Astrocyte of the cerebellum (primary cell): ENCODE measurements around the gene TIAM1.
A peak's percentile ranks its signal among the peaks of the same experiment; 100 is the strongest.

ENCODE experiments used
- DNase-seq: peaks from one replicate; pipeline ENCODE4 v3.0.0-alpha.2; 2011; ENCODE audit warnings: low read depth
- H3K4me3 ChIP-seq: 2 replicates; pipeline ENCODE4 v1.5.1; 2011; ENCODE audit warnings: mild to moderate bottlenecking, low read depth, low read length, moderate library complexity
- in situ Hi-C: cut with HindIII; loops from 2 replicates; pipeline ENCODE4 v1.10.0; 2017; ENCODE audit warnings: low sequenced_read_pairs
- TF ChIP-seq, protein P1 (sequence below): IDR thresholded peaks from 2 replicates; pipeline ENCODE4 v1.5.1; 2012; ENCODE audit warnings: low read length, low read depth, moderate library complexity, mild to moderate bottlenecking; ENCODE audit errors: missing control alignments

Gene TIAM1

DNA sequence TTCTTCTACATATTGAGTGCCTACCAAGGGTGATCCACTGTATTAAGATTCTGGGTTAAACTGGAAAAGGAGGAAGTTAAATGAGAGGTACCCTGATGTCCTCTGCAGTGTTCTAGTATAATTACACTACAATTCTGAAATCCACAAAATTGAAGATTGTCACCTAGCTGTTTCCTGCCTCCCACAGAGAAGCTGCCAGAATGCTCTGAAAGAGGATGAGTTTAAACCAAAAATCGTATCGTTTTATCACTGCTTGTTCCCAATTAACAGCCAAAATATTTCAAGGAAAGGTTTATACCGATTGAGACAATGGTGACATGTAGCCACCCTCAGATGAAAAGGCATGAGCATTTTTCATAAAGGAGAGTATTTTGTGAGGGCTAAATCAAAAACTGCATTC, 28.0 kb downstream of the TIAM1 start:
- H3K4me3 ChIP-seq = no peak overlapping the region
- DNase-seq = no peak
- TF ChIP-seq, protein P1, sequence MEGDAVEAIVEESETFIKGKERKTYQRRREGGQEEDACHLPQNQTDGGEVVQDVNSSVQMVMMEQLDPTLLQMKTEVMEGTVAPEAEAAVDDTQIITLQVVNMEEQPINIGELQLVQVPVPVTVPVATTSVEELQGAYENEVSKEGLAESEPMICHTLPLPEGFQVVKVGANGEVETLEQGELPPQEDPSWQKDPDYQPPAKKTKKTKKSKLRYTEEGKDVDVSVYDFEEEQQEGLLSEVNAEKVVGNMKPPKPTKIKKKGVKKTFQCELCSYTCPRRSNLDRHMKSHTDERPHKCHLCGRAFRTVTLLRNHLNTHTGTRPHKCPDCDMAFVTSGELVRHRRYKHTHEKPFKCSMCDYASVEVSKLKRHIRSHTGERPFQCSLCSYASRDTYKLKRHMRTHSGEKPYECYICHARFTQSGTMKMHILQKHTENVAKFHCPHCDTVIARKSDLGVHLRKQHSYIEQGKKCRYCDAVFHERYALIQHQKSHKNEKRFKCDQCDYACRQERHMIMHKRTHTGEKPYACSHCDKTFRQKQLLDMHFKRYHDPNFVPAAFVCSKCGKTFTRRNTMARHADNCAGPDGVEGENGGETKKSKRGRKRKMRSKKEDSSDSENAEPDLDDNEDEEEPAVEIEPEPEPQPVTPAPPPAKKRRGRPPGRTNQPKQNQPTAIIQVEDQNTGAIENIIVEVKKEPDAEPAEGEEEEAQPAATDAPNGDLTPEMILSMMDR = no peak
- in situ Hi-C loops = no loop called here

DNA sequence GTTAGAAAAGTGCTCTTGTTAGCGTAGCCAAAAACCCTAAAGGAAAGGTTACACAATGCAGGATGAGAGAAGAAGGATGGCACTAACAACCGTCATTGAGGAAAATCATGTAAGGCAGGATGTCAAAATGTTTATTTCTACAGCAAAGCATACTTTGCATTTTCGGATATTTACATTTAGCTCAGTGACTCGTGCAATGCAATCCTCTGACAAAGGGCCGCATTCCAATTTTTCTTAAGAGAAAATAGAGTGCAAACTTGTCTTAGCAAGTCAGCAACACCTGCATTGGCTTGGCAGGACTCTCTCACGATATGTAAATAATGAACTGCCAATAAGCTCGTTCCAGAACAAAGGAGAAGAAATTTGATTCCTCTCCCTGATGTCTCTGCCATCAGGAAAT, 33.3 kb downstream of the TIAM1 start:
- H3K4me3 ChIP-seq = no peak overlapping the region
- no peak for DNase-seq
- TF ChIP-seq, protein P1 = no peak
- in situ Hi-C loops = no loop called here

DNA sequence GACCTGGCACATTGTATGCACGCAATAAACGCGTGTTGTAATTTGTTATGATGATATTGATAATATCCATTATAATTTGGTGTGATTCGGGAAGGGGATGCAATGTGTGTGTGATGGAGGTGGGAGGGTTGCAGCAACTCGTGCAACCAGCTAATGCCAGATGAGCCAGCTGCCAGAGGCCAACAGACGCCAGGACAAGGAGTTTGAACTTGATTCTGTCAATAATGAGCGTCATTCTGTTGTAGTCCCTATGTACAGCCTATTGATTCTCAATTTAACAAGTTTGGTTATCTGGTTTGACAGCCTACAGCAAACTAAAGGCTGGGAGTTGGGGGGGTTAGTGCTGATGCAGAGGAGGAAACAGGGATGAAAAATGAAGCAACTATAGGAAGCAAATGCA, 35.5 kb downstream of the TIAM1 start:
- no peak for DNase-seq
- in situ Hi-C loops = no loop called here
- H3K4me3 ChIP-seq = no peak overlapping the region
- TF ChIP-seq, protein P1 = no peak

GRCh38 chr21:31305888-31306287, 38.2 kb downstream of the TIAM1 start:
- DNase-seq = no peak
- TF ChIP-seq, protein P1 = no peak
- no peak overlapping the region for H3K4me3 ChIP-seq
- in situ Hi-C loops = no loop called here

DNA sequence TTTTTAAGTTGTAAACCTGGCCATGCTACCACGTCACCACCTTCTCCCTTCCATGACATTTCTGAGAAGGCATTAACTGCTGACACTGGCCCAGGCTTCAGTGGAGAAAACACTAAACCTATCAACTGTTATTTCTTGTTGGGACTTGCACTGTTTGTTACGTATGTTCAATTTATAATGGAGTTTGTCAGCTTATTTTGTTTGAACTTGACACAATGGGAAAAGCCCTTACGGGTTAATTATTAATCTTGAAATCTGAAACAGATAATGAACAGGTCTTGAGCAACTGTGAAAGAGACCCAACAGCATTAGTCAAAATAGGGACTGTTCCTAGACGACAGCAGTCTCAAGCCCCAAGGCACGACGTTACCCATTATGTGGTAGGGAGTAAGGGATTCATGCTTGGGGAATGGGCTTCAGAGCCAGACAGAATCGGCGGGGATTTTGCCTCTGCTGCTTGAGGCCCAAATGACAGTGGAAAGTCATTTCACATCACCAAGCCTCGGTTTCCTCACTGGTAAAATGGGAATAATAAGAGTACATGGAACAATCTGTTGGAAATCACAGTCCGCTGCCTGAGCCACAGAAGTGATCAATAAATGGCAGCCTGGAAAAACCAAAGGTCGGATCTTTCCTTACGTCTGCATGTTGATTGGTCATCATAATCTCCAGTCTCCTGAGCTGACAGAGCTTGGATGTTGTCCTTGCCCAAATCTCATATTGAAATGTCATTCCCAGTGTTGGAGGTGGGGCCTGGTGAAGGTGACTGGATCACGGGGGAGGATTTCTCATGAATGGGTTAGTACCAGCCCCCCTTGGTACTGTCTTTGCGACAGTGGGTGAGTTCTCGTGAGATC, 44.5 kb downstream of the TIAM1 start:
- H3K4me3 ChIP-seq = no peak overlapping the region
- in situ Hi-C loops = no loop called here
- DNase-seq = no peak
- TF ChIP-seq, protein P1 = no peak

- no peak overlapping the region for H3K4me3 ChIP-seq
- DNase-seq = peak; percentile 33
- in situ Hi-C loops = no loop called here
- TF ChIP-seq, protein P1 = no peak
Measured at GRCh38 chr21:31298618-31299269, 45.3 kb downstream of the TIAM1 start.
